Body of pancreas (tissue), 4 donors: ENCODE results near the gene FABP2.
"Not testable (repeated sequence)": the region's sequence is repeated elsewhere in the genome, so short reads cannot be mapped to it uniquely, and the experiment has no call there.

Source experiments
- CTCF ChIP-seq, 7 experiments: fragments of 450-650 bp in 4 of 7; fragments of 200-600 bp in 3 of 7; sonication (generic) in 3 of 7; IDR thresholded peaks; one replicate each; pipeline ENCODE4 v1.5.1; 2016 to 2019; ENCODE audit warnings: antibody characterized with exemption in 7 of 7
- POLR2A ChIP-seq, 3 donors: fragments of 450-650 bp; IDR thresholded peaks; one replicate each; pipeline ENCODE4 v1.6.1; 2016; ENCODE audit warnings: antibody characterized with exemption in 3 of 3, mild to moderate bottlenecking in 2 of 3

DNA sequence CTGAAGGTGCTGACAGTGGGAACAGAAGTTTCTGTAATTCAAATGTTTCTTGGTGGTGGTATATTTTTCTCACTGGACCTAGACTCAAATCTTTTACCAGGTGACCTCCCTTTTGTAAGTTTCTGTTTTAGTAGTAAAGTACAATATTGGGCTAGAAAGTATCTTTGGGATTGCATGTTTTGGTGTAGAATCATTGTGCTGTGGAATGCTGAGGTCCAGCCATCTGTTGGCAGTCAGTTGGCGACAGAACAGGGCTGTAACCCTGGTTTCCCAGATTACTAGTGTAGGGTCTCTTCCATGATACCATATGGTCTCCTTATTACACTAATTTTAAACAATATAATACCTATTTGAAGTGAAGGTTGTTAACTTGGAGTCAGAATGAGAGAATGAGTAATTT lies 34.9 kb upstream of the FABP2 start:
- TF ChIP-seq CTCF, POLR2A (IDR thresholded peaks at IDR 0.05): not testable (repeated sequence)
